Tibial nerve (tissue), 4 donors: ENCODE results near the gene RIIAD1. TPM values are rescaled to one million over a fixed set of nuclear protein-coding genes. Genes with fewer than 3 reads are reported as not detected.

Experiments
- DNase-seq, 2 donors: peaks; one replicate each; pipeline ENCODE4 v3.0.0-alpha.2; 2019; ENCODE audit warnings: low spot score in 2 of 2
- H3K27ac ChIP-seq, 4 donors: fragments of 200-600 bp; sonication (generic) in 3 of 4; one replicate each; pipeline ENCODE4 v1.5.1; 2017 to 2019; ENCODE audit warnings: mild to moderate bottlenecking in 1 of 4
- H3K27me3 ChIP-seq, 2 donors: fragments of 200-600 bp; sonication (generic) in 1 of 2; one replicate each; pipeline versions ENCODE4 v1.5.1 to v1.6.0; 2017 to 2019
- H3K36me3 ChIP-seq, 3 donors: fragments of 200-600 bp; sonication (generic); one replicate each; pipeline ENCODE4 v1.5.1; 2018 to 2019
- H3K4me1 ChIP-seq, 4 donors: fragments of 200-600 bp; sonication (generic) in 3 of 4; one replicate each; pipeline ENCODE4 v1.5.1; 2017 to 2019
- H3K4me3 ChIP-seq, 4 donors: fragments of 200-600 bp; sonication (generic) in 3 of 4; one replicate each; pipeline ENCODE4 v1.5.1; 2017 to 2019; ENCODE audit warnings: mild to moderate bottlenecking in 1 of 4, moderate library complexity in 1 of 4
- H3K9me3 ChIP-seq, 4 donors: fragments of 200-600 bp; sonication (generic) in 3 of 4; one replicate each; pipeline ENCODE4 v1.5.1; 2017 to 2019
- CTCF ChIP-seq, 5 experiments: fragments of 200-600 bp in 3 of 5; fragments of 450-650 bp in 2 of 5; sonication (generic) in 3 of 5; IDR thresholded peaks; one replicate each; pipeline ENCODE4 v1.5.1; 2016 to 2019; ENCODE audit warnings: antibody characterized with exemption in 5 of 5, mild to moderate bottlenecking in 3 of 5, moderate library complexity in 2 of 5
- EP300 ChIP-seq, 2 donors: sonication (generic); formaldehyde crosslinking; IDR thresholded peaks; one replicate each; pipeline ENCODE4 v1.6.1; 2017; ENCODE audit warnings: antibody characterized with exemption in 2 of 2, mild to moderate bottlenecking in 1 of 2
- POLR2A ChIP-seq, 2 donors: fragments of 450-650 bp; IDR thresholded peaks; one replicate each; pipeline ENCODE4 v1.6.1; 2017; ENCODE audit warnings: antibody characterized with exemption in 2 of 2, mild to moderate bottlenecking in 2 of 2, moderate library complexity in 2 of 2
- WGBS, 2 donors: methylation state at CpG; one replicate each; pipeline ENCODE4 v1.1.5; 2018; 5-methylcytosine and 5-hydroxymethylcytosine counted together
- total RNA-seq, 4 donors: library from RNA; depleted of rRNA; stranded (reverse); fragments of >200 nt; gene quantifications; one replicate each; pipeline ENCODE4 v1.1.0, GENCODE V29; 2016

RIIAD1 gene
- total RNA-seq, 4 donors from 2014 or later = not detected

- Histone ChIP-seq H3K9me3 (no peaks in the 10 kb centered on the region), H3K4me1 (no peaks in the 10 kb centered on the region), H3K27me3 (no peaks in the 10 kb centered on the region), H3K27ac (no peak overlapping the region), H3K36me3 (peaks cover 0 to 58% (median 0%) of the 10 kb centered on the region in 3 donors), H3K4me3 (no peak overlapping the region)
- DNase-seq = no peak
- TF ChIP-seq CTCF (IDR thresholded peaks at IDR 0.05) (no peak), EP300 (IDR thresholded peaks at IDR 0.05) (no peak), POLR2A (IDR thresholded peaks at IDR 0.05) (no peak)
- 71 to 95% methylated on average over 2 of the region's 2 CpGs for WGBS, 2 donors
Observed at GRCh38 chr1:151684128-151684527, 37.2 kb upstream of the RIIAD1 start.

GRCh38 chr1:151686561-151686960 lies 34.8 kb upstream of the RIIAD1 start:
- no peaks in the 10 kb centered on the region for H3K27me3 ChIP-seq
- no peak for DNase-seq
- TF ChIP-seq EP300 (IDR thresholded peaks at IDR 0.05) (no peak), POLR2A (IDR thresholded peaks at IDR 0.05) (no peak), CTCF (IDR thresholded peaks at IDR 0.05) (no peak)
- H3K4me1 ChIP-seq = no peaks in the 10 kb centered on the region
- H3K27ac ChIP-seq = no peak overlapping the region
- WGBS, 2 donors = 69 to 72% methylated on average over 2 of the region's 2 CpGs
- H3K36me3 ChIP-seq = peaks cover 0 to 70% (median 0%) of the 10 kb centered on the region in 3 donors
- H3K9me3 ChIP-seq = no peaks in the 10 kb centered on the region
- H3K4me3 ChIP-seq = no peak overlapping the region

- no peaks in the 10 kb centered on the region for H3K9me3 ChIP-seq
- no peaks in the 10 kb centered on the region for H3K27me3 ChIP-seq
- H3K36me3 ChIP-seq = peaks cover 0 to 74% (median 11%) of the 10 kb centered on the region in 3 donors
- no peak overlapping the region for H3K4me3 ChIP-seq
- H3K27ac ChIP-seq = no peak overlapping the region
- no peak for DNase-seq
- TF ChIP-seq EP300 (IDR thresholded peaks at IDR 0.05) = no peak
- no peaks in the 10 kb centered on the region for H3K4me1 ChIP-seq
- WGBS, 2 donors = 80 to 84% methylated on average over 4 of the region's 4 CpGs
Observed at GRCh38 chr1:151689494-151689893, 31.8 kb upstream of the RIIAD1 start.

- Histone ChIP-seq H3K27ac (no peak overlapping the region), H3K9me3 (no peaks in the 10 kb centered on the region), H3K4me3 (no peak overlapping the region), H3K4me1 (no peaks in the 10 kb centered on the region), H3K36me3 (peaks cover 0 to 78% (median 11%) of the 10 kb centered on the region in 3 donors), H3K27me3 (no peaks in the 10 kb centered on the region)
- DNase-seq = no peak
- TF ChIP-seq EP300 (IDR thresholded peaks at IDR 0.05) (no peak), CTCF (IDR thresholded peaks at IDR 0.05) (no peak), POLR2A (IDR thresholded peaks at IDR 0.05) (no peak)
- 85 to 86% methylated on average over 3 of the region's 3 CpGs for WGBS, 2 donors
Observed at GRCh38 chr1:151692226-151692625, 29.1 kb upstream of the RIIAD1 start.

GRCh38 chr1:151693057-151693651 lies 28.2 kb upstream of the RIIAD1 start:
- Histone ChIP-seq H3K27me3 (no peaks in the 10 kb centered on the region), H3K9me3 (no peaks in the 10 kb centered on the region), H3K36me3 (peaks cover 0 to 78% (median 11%) of the 10 kb centered on the region in 3 donors), H3K27ac (no peak overlapping the region), H3K4me1 (no peaks in the 10 kb centered on the region), H3K4me3 (no peak overlapping the region)
- peak in 4 of 5 experiments; percentile 17 to 23 (median 18) for TF ChIP-seq CTCF (IDR thresholded peaks at IDR 0.05)
- no peak for TF ChIP-seq EP300 (IDR thresholded peaks at IDR 0.05)
- no peak for TF ChIP-seq POLR2A (IDR thresholded peaks at IDR 0.05)
- no peak for DNase-seq
- WGBS, 2 donors = 64 to 69% methylated on average over 4 of the region's 4 CpGs
